ENCODE results near the gene DEAF1.

DEAF1 gene

GRCh38 chr11:662689-663274 is 32.2 kb downstream of the DEAF1 start:
- CTCF ChIA-PET, result interaction anchor here (0.6 kb wide), 1 partner anchor 82 kb away, joined by 4 read pairs; no protein-coding TSS in a partner anchor
- TF ChIP-seq ELF4 (IDR thresholded peaks at IDR 0.05), result no peak
- no peak for TF ChIP-seq CTBP1 (IDR thresholded peaks at IDR 0.05; ENCODE audit: borderline replicate concordance)
- TF ChIP-seq TARDBP (IDR thresholded peaks at IDR 0.05), result no peak
- no peak for TF ChIP-seq PKNOX1 (IDR thresholded peaks at IDR 0.05)
- TF ChIP-seq L3MBTL2 (conservative IDR thresholded peaks at IDR 0.05), result no peak
- no peak for TF ChIP-seq SUZ12 (IDR thresholded peaks at IDR 0.05)
- no peak for TF ChIP-seq BHLHE40 (IDR thresholded peaks at IDR 0.05; ENCODE audit: borderline replicate concordance)
- no peak for TF ChIP-seq ZNF384 (IDR thresholded peaks at IDR 0.05)
- TF ChIP-seq FOXK2 (IDR thresholded peaks at IDR 0.05), result no peak
- no peak for TF ChIP-seq FOXM1 (IDR thresholded peaks at IDR 0.05; ENCODE audit: borderline replicate concordance)
- TF ChIP-seq SP1 (IDR thresholded peaks at IDR 0.05), result no peak
- POLR2A ChIA-PET, result no interaction called here
- peak; percentile 70 for DNase-seq (ENCODE audit: extremely low spot score)

- no peak for DNase-seq (ENCODE audit: extremely low spot score)
- POLR2A ChIA-PET, result no interaction called here
- CTCF ChIA-PET, result interaction anchor here (0.6 kb wide), 1 partner anchor 64 kb away, joined by 3 read pairs; no protein-coding TSS in a partner anchor
- TF ChIP-seq CTBP1 (IDR thresholded peaks at IDR 0.05; ENCODE audit: borderline replicate concordance), result no peak
Measured at GRCh38 chr11:660681-661444, 34.2 kb downstream of the DEAF1 start.

GRCh38 chr11:660281-660680 is 34.7 kb downstream of the DEAF1 start:
- no peak for TF ChIP-seq FOXK2 (IDR thresholded peaks at IDR 0.05)
- TF ChIP-seq CTBP1 (IDR thresholded peaks at IDR 0.05; ENCODE audit: borderline replicate concordance), result no peak
- TF ChIP-seq ZNF384 (IDR thresholded peaks at IDR 0.05), result no peak
- no peak for TF ChIP-seq FOXM1 (IDR thresholded peaks at IDR 0.05; ENCODE audit: borderline replicate concordance)
- TF ChIP-seq ELF4 (IDR thresholded peaks at IDR 0.05), result no peak
- TF ChIP-seq HDGF (IDR thresholded peaks at IDR 0.05; ENCODE audit: borderline replicate concordance), result no peak
- TF ChIP-seq LEF1 (IDR thresholded peaks at IDR 0.05; ENCODE audit: borderline replicate concordance), result no peak
- TF ChIP-seq SP1 (IDR thresholded peaks at IDR 0.05), result no peak
- no peak for TF ChIP-seq SUZ12 (IDR thresholded peaks at IDR 0.05)
- no peak for TF ChIP-seq TARDBP (IDR thresholded peaks at IDR 0.05)
- no peak for TF ChIP-seq PKNOX1 (IDR thresholded peaks at IDR 0.05)
- no peak for TF ChIP-seq ARNT (IDR thresholded peaks at IDR 0.05)
- no peak for TF ChIP-seq NFRKB (IDR thresholded peaks at IDR 0.05)
- no peak for TF ChIP-seq FOXA1 (IDR thresholded peaks at IDR 0.05)
- no peak for TF ChIP-seq L3MBTL2 (conservative IDR thresholded peaks at IDR 0.05)
- TF ChIP-seq BHLHE40 (IDR thresholded peaks at IDR 0.05; ENCODE audit: borderline replicate concordance), result no peak
- no peak for DNase-seq (ENCODE audit: extremely low spot score)
- POLR2A ChIA-PET, result no interaction called here
- CTCF ChIA-PET, result no interaction called here

- TF ChIP-seq SUZ12 (IDR thresholded peaks at IDR 0.05), result no peak
- no peak for TF ChIP-seq PKNOX1 (IDR thresholded peaks at IDR 0.05)
- TF ChIP-seq FOXK2 (IDR thresholded peaks at IDR 0.05), result no peak
- TF ChIP-seq TARDBP (IDR thresholded peaks at IDR 0.05), result no peak
- no peak for TF ChIP-seq BHLHE40 (IDR thresholded peaks at IDR 0.05; ENCODE audit: borderline replicate concordance)
- TF ChIP-seq SP1 (IDR thresholded peaks at IDR 0.05), result no peak
- TF ChIP-seq FOXA1 (IDR thresholded peaks at IDR 0.05), result no peak
- TF ChIP-seq L3MBTL2 (conservative IDR thresholded peaks at IDR 0.05), result no peak
- no peak for TF ChIP-seq ARNT (IDR thresholded peaks at IDR 0.05)
- no peak for TF ChIP-seq ELF4 (IDR thresholded peaks at IDR 0.05)
- no peak for TF ChIP-seq FOXM1 (IDR thresholded peaks at IDR 0.05; ENCODE audit: borderline replicate concordance)
- no peak for TF ChIP-seq LEF1 (IDR thresholded peaks at IDR 0.05; ENCODE audit: borderline replicate concordance)
- no peak for TF ChIP-seq ZNF384 (IDR thresholded peaks at IDR 0.05)
- POLR2A ChIA-PET, result no interaction called here
- no peak for DNase-seq (ENCODE audit: extremely low spot score)
- CTCF ChIA-PET, result no interaction called here
Measured at GRCh38 chr11:659532-660085, 35.4 kb downstream of the DEAF1 start.

- POLR2A ChIA-PET, result no interaction called here
Measured at GRCh38 chr11:657691-658126, 37.3 kb downstream of the DEAF1 start.

More at GRCh38 chr11:657691-658126, 37.3 kb downstream of the DEAF1 start:
- TF ChIP-seq ZNF384 (IDR thresholded peaks at IDR 0.05) (no peak), LEF1 (IDR thresholded peaks at IDR 0.05; ENCODE audit: borderline replicate concordance) (no peak), PKNOX1 (IDR thresholded peaks at IDR 0.05) (no peak)
- no peak for DNase-seq (ENCODE audit: extremely low spot score)
- CTCF ChIA-PET, result interaction anchor here (0.6 kb wide), 1 partner anchor 11 kb away, joined by 3 read pairs; no protein-coding TSS in a partner anchor

Data from HEK293T (cell line).